ENCODE results near the gene TAF6.
"Not testable (repeated sequence)": the region's sequence is repeated elsewhere in the genome, so short reads cannot be mapped to it uniquely, and the experiment has no call there.

The TAF6 gene

GRCh38 chr7:100152404-100152803, 33.2 kb upstream of the TAF6 start:
- DNase-seq, result no peak

- peak; percentile 95 for DNase-seq
Observed at GRCh38 chr7:100148559-100149328, 29.6 kb upstream of the TAF6 start, which contains the start of gene LAMTOR4. LAMTOR4 (plus strand) TSS chr7:100148918; CDS start chr7:100148973, 55 bp downstream.

GRCh38 chr7:100148225-100148558, 29.0 kb upstream of the TAF6 start:
- DNase-seq, result no peak

DNA sequence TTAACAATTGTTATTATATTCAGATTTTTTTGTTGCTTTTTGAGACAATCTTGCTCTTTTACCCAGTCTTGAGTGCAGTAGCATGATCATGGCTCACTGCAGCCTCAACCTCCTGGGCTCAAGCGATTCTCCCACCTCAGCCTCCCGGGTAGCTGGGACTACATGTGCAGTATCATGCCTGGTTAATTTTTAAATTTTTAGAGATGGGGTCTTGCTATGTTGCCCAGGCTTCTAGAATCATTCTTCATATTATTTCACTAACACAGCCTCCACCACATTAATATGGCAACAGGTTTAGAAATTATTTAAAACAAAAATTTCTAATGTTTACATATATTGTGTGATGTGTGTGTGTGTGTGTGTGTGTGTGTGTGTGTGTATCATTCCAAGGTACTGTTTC, 28.1 kb upstream of the TAF6 start:
- DNase-seq, result no peak

DNA sequence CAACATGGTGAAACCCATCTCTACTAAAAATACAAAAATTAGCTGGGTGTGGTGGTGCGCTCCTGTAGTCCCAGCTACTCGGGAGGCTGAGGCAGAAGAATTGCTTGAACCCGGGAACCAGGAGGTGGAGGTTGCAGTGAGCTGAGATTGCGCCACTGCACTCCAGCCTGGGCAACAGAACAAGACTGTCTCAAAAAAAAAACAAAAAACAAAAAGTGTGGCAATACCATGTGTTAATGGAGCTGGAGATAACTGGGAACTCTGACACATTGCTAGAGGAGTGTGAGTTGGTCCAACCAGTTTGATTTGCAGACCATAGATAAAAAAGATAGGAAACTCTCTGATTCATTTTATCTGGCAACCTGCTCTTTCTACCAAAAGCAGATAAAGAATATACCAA, 27.2 kb upstream of the TAF6 start:
- not testable (repeated sequence) for DNase-seq

- DNase-seq, result no peak
Observed at GRCh38 chr7:100142461-100142860, 23.3 kb upstream of the TAF6 start.

- DNase-seq, result no peak
Observed at GRCh38 chr7:100141555-100141949, 22.4 kb upstream of the TAF6 start.

- DNase-seq, result no peak
Observed at GRCh38 chr7:100137851-100138760, 18.9 kb upstream of the TAF6 start.

DNA sequence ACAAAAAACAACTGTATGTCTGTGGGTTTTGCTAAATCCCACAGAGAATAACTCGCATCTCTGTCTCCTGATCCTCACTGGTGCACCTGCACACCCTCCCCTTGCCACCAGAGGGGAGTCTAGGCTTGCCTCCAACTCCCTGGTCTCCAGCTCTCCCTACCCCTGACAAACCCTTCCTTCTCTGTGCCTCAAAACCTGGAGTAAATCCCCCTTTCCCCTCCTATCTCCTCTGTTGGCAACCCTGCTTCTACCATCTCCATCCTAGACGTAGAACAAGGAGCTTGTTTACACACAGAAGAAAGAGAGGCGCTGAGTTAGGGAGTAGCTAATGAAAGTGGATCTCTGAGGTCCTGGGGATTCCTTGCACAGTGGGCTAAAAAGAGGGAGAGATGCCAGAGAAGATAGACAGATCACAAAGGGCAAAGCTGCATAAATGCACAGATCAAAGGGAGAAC, 13.6 kb upstream of the TAF6 start:
- DNase-seq, result peak; percentile 79

GRCh38 chr7:100132126-100132525, 13.0 kb upstream of the TAF6 start:
- no peak for DNase-seq

- peak; percentile 96 for DNase-seq
Observed at GRCh38 chr7:100130608-100131453, 11.7 kb upstream of the TAF6 start.

- not testable (repeated sequence) for DNase-seq
Observed at GRCh38 chr7:100130220-100130607, 11.1 kb upstream of the TAF6 start.

- DNase-seq, result no peak
Observed at GRCh38 chr7:100128637-100128963, 9.4 kb upstream of the TAF6 start.

DNA sequence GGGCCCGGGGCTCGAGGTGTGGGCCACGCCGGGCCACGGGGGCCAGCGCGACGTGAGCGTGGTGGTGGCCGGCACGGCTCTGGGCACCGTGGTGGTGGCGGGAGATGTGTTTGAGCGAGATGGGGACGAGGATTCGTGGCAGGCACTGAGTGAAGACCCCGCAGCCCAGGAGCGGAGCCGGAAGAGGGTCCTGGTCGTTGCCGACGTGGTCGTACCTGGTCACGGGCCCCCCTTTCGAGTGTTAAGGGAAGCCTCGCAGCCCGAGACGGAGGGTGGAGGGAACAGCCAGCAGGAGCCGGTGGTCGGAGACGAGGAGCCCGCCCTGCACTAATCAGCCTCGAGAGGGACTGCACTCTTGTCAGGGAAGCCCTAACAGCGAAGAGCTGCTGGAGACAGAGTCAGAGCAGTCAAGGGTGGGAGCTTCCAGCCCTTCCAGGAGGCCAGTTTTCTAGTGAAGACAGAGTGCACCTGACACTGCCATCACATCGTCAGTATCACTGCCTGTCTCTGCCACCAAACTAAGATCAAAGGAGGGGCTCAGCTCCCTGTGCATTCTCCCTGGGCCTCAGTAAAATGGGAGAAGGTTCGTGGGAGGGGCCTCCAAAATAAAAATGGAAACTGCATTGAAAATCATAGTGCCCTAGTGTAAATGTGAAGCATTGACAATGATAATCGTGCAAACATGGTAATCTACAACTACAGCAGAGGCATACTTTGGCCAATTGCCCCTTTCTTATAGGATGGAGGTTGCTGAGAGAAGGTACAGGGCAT, 8.9 kb upstream of the TAF6 start:
- DNase-seq, result peak; percentile 79

DNA sequence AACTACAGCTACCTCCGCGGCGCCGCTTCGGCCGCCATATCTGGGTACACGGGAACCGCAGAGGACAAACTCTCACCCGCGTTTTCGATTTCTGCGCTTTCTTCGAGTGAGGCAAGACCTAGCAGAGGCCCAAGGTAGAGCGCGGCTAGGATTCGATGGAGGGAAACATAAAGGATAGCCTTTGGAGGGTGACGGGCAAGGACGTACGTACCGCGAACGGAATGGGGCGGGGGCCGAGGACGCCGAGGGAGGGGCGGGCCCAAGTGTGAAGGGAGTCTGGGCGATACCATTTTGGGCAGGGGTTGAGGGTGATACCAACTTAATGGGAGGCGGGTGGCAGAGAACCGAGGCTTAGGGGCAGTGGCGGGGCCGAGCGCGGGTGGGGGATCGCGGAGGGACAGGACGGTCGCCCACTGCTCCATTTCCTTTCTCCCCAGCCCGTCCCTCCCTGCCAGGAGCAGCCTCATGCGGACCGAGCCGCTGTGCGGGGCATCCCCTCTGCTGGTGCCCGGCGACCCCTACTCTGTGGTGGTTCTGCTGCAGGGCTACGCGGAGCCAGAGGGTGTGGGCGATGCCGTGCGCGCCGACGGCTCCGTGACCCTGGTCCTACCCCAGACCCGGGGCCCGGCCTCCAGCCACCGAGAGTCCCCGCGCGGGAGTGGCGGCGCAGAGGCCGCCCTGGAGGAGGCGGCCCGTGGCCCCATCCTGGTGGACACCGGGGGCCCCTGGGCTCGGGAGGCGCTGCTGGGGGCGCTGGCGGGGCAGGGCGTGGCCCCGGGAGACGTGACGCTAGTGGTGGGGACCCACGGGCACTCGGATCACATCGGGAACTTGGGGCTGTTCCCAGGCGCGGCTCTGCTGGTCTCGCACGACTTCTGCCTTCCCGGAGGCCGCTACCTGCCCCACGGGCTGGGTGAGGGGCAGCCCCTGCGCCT, 8.0 kb upstream of the TAF6 start, which contains the start of gene MBLAC1:
MBLAC1 (plus strand) TSS at position 37 of the 935 bp plus-strand sequence; CDS start at position 466, 429 bp downstream.
- DNase-seq, result peak; percentile 98

DNA sequence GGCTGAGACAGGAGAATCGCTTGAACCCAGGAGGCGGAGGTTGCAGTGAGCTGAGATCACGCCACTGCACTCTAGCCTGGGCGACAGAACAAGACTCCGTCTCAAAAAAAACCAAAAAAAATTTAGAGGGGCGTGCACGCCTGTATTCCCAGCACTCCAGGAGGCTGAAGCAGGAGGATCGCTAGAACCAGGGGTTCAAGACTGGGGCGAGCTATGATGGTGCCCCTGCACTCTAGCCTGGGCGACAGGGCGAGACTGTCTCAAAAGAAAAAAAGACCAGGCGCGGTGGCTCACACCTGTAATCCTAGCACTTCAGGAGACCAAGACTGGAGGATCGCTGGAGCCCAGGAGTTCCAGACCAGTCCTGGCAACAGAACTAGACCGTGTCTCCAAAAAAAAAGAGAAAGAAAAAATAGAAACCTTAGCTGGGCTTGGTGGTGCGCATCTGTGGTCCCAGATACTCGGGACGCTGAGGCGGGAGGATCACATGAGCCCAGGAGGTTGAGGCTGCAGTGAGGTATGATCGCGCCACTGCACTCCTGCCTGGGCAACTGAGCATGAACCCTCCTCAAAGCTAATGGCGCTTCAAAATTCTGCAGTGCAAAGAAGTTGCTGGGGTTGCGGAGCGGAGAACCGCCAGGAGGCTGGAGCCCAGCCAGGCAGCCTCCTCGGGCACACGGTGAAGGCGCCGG, 7.2 kb upstream of the TAF6 start:
- no peak for DNase-seq

- no peak for DNase-seq
Observed at GRCh38 chr7:100124301-100125230, 5.4 kb upstream of the TAF6 start.

- DNase-seq, result no peak
Observed at GRCh38 chr7:100122568-100122967, 3.4 kb upstream of the TAF6 start.

DNA sequence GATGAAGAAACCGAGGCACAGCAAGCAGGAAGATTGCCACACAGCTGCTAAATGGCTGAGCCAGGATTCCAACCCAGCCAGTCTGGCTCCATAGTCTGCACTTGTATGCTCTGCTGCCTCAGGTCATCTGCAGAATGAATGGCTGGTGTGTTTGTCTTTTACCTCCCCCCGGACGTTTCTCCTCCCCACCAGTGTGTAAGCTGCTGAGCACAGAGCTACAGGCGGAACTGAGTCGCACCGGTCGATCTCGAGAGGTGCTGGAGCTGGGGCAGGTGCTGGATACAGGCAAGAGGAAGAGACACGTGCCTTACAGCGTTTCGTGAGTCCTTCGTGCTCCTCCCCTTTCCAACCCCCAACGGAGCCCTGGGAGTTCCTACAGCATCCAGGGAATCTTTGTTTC, 2.9 kb upstream of the TAF6 start:
- DNase-seq, result no peak

Data from activated CD8-positive, alpha-beta memory T cell treated with anti-CD3 and anti-CD28 coated beads for 24 hours (primary cell).